Duodenal mucosa (tissue), 2 donors: ENCODE data around the gene DCT.

Source experiments
- H3K27ac ChIP-seq: one replicate; pipeline ENCODE4 v1.7.0; 2013; ENCODE audit warnings: low read depth, low read length
- H3K27me3 ChIP-seq, 2 donors: one replicate each; pipeline ENCODE4 v1.7.0; 2013; ENCODE audit warnings: low read length in 2 of 2, control low read depth in 1 of 2; ENCODE audit not compliant: insufficient read depth in 2 of 2, control insufficient read depth in 1 of 2
- H3K36me3 ChIP-seq, 2 donors: one replicate each; pipeline ENCODE4 v1.7.0; 2013; ENCODE audit warnings: low read length in 2 of 2, control low read depth in 1 of 2; ENCODE audit not compliant: insufficient read depth in 2 of 2, control insufficient read depth in 1 of 2
- H3K4me1 ChIP-seq, 2 donors: one replicate each; pipeline ENCODE4 v1.7.0; 2013; ENCODE audit warnings: low read length in 2 of 2, control low read depth in 1 of 2; ENCODE audit not compliant: insufficient read depth in 2 of 2, control insufficient read depth in 1 of 2
- H3K4me3 ChIP-seq, 2 donors: one replicate each; pipeline ENCODE4 v1.7.0; 2013; ENCODE audit warnings: low read length in 2 of 2, low read depth in 1 of 2
- H3K9ac ChIP-seq, 2 donors: one replicate each; pipeline ENCODE4 v1.7.0; 2013; ENCODE audit warnings: low read length in 2 of 2, low read depth in 1 of 2
- H3K9me3 ChIP-seq, 2 donors: one replicate each; pipeline ENCODE4 v1.7.0; 2013; ENCODE audit warnings: low read length in 2 of 2, control low read depth in 1 of 2; ENCODE audit not compliant: control insufficient read depth in 1 of 2

DCT gene

DNA sequence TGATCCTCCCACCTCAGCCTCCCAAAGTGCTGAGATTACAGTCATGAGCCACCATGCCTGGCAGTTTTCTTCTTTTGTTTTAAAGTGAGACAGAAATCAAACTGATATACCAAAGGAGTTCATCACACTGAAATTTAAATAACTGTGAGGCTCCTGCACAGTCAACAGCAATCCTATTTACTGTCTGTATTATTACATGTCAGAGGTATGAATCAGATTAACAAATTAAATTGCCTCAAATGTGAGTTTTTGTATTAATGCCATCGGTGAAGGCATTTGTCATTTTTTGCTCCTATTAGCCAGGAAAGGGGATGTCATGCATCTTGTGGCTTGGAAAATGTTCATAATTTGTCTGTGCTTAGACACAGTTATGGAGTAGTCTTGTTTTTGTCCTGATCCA lies 20.4 kb downstream of the DCT start:
- Histone ChIP-seq H3K9ac (no peak overlapping the region), H3K4me1 (no peaks in the 10 kb centered on the region), H3K9me3 (no peaks in the 10 kb centered on the region), H3K36me3 (no peaks in the 10 kb centered on the region), H3K27ac (no peak overlapping the region), H3K27me3 (no peaks in the 10 kb centered on the region), H3K4me3 (no peak overlapping the region)

DNA sequence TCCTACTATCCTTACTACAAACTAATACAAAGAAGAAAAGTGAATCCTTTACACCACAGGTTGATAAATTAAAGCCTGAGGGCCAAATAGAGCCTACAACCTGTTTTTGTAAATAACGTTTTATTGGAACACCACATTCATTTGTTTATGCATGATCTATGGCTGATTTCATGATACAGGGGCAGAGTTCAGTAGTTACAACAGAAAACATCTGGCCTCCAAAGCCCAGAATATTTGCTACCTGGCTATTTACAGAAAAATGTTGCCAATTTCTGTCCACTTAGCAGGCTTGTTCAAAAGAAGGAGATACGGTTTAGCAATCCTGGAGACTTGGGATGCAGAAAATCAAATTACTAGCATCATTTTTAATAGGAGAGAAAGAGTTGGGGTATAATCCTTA lies 24.1 kb downstream of the DCT start:
- no peaks in the 10 kb centered on the region for H3K9me3 ChIP-seq
- no peaks in the 10 kb centered on the region for H3K36me3 ChIP-seq
- H3K27me3 ChIP-seq = no peaks in the 10 kb centered on the region
- no peak overlapping the region for H3K4me3 ChIP-seq
- no peak overlapping the region for H3K27ac ChIP-seq
- no peak overlapping the region for H3K9ac ChIP-seq
- H3K4me1 ChIP-seq = no peaks in the 10 kb centered on the region

DNA sequence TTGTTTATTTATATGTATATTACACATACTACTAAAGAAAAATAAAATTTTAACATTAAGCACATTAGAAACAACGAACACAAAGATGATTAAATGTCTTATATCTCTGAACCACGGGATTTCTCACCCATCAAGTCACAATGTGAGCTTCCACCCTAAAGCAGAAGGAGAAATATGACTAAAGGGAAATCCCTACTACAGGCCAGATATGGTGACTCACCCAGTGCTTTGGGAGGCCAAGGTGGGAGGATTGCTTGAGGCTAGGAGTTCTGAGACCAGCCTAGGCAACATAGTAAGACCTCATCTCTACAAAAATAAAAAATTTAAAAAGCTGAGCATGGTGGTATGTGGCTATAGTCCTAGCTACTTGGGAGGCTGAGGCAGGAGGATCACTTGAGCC lies 24.6 kb downstream of the DCT start:
- H3K27me3 ChIP-seq = no peaks in the 10 kb centered on the region
- no peak overlapping the region for H3K9ac ChIP-seq
- H3K9me3 ChIP-seq = no peaks in the 10 kb centered on the region
- H3K27ac ChIP-seq = no peak overlapping the region
- no peaks in the 10 kb centered on the region for H3K4me1 ChIP-seq
- no peaks in the 10 kb centered on the region for H3K36me3 ChIP-seq
- H3K4me3 ChIP-seq = no peak overlapping the region

DNA sequence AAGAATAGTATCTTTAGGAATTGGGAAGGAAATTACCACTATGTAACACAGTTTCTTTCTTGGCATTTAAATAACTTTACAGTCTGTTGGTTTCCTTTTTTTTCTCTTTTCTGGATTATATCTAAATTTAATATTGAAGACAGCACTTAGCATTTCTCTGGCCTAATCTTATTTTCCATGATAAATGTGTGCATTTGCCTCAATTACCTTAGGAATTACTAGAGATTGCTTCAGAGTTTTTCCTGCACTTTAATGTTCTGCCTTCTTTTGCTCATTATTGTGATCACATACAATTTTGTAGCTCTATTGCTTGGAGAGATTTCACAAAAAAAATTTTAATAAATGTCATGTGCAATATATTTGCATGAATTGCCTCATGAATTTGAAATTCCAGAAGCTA lies 25.1 kb downstream of the DCT start:
- Histone ChIP-seq H3K4me3 (no peak overlapping the region), H3K9me3 (no peaks in the 10 kb centered on the region), H3K27me3 (no peaks in the 10 kb centered on the region), H3K9ac (no peak overlapping the region), H3K36me3 (no peaks in the 10 kb centered on the region), H3K27ac (no peak overlapping the region), H3K4me1 (no peaks in the 10 kb centered on the region)

DNA sequence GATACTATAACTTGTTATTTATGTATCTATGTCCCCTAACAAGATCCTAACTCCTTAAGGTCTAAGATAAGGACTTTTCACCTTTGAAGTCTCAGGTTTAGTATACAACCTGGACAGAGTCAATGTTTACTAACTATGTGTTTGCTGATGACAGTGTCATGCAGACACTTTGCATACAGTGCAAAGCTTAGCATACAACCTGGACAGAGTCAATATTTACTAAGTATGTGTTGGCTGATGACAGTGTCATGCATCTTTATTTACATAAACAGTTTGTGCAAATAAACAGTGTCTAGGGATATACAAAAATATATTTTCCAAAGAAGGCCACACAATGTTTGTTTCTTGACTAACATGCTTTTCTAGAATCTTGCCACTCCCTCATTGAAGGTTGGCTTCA lies 34.7 kb downstream of the DCT start:
- Histone ChIP-seq H3K27me3 (no peaks in the 10 kb centered on the region), H3K9ac (no peak overlapping the region), H3K9me3 (no peaks in the 10 kb centered on the region), H3K4me1 (no peaks in the 10 kb centered on the region), H3K36me3 (no peaks in the 10 kb centered on the region), H3K4me3 (no peak overlapping the region), H3K27ac (no peak overlapping the region)

DNA sequence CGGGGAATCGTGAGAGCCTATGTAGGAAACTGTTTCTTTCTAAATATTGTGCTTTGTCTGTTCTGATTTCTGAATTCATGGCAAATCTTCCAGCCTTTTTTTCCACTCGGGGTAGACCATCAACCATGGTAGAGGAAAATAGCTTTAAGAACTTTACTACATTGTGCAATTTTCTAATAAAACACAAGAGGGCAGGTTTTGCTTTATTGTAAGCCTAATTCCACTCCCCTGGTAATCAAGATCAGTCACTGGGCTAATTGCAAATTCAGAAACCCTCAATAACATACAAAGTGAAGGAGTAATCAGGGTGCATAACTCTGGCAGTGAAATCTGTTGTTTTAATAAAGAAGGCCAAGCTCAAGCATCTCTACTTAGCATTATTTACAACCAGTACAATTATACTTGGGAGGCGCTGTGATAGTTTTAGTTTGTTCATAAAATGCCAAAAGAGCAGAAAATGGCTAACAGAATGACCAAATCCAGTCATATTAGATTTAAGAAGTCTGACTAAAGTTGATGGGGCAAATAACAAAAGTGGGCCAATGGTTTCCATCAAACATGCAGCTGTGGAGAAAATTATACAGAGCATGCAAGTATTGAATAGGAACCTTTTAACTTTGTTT lies 43.8 kb downstream of the DCT start:
- Histone ChIP-seq H3K9ac (no peak overlapping the region), H3K4me3 (no peak overlapping the region), H3K4me1 (no peaks in the 10 kb centered on the region), H3K9me3 (no peaks in the 10 kb centered on the region), H3K36me3 (no peaks in the 10 kb centered on the region), H3K27ac (no peak overlapping the region), H3K27me3 (no peaks in the 10 kb centered on the region)

DNA sequence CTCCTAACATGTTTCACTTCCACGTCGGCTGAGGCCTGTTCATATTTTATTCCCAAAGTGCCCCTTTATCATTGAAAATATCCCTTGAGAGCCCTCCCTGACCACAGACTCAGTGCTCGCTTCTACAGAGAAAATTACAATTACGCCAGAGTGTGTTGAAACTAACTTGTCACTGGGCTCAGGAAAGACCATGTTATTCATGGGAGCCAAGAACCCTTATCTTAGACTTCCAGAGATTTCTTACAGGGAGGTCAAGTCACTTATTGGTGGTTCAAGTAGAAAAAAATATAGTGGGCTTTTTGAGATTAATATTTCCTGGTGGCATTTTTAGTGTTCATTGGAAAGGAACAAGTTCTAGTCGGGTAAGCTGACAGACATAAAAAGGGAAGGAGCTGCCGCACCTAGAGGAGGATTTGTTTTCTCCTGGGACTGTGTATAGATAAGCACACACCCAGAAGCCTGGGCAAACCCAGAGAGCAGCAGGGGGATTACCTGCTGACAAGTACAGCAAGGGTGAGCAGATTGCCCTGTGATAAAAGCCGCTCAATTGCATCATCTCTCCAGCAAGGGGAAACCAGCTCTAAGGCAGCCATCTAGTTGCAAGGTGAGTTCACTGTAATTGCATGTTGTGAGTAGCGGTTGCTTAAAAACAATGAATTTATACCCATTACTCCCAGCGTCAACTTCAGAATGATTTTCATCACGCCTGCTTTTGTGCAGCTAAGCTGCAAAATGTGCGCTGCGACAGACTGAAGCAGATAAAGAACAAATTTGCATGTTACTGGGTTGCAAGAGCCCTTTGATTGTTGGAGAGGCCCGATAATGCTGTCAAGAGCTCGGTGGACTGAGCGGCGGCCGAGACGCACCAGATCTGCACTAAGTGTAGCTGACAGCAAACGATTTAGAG lies 46.2 kb downstream of the DCT start:
- Histone ChIP-seq H3K9me3 (no peaks in the 10 kb centered on the region), H3K4me1 (no peaks in the 10 kb centered on the region), H3K27me3 (no peaks in the 10 kb centered on the region), H3K36me3 (no peaks in the 10 kb centered on the region), H3K27ac (no peak overlapping the region), H3K9ac (no peak overlapping the region), H3K4me3 (no peak overlapping the region)

DNA sequence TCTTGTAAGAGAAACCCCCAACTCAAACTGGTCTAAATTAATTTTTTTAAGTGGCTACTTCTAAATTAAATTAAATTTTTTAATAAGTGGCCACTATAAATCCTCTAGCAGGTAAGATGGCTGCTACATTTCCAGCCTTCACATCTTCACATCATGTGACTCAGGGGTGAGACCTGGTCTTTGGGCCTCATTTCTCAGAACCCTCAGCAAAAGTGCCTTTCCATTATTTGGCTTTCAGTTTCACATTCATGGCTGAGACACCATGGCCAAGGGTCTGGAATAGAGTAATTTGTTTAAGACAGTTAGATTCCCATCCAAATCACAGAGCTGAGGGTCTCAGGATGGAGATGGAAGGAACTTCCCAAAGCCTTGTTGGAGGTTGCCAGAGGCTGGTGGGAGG lies 47.5 kb downstream of the DCT start:
- Histone ChIP-seq H3K36me3 (no peaks in the 10 kb centered on the region), H3K9me3 (no peaks in the 10 kb centered on the region), H3K27me3 (no peaks in the 10 kb centered on the region), H3K27ac (no peak overlapping the region), H3K4me1 (no peaks in the 10 kb centered on the region), H3K4me3 (no peak overlapping the region), H3K9ac (no peak overlapping the region)

DNA sequence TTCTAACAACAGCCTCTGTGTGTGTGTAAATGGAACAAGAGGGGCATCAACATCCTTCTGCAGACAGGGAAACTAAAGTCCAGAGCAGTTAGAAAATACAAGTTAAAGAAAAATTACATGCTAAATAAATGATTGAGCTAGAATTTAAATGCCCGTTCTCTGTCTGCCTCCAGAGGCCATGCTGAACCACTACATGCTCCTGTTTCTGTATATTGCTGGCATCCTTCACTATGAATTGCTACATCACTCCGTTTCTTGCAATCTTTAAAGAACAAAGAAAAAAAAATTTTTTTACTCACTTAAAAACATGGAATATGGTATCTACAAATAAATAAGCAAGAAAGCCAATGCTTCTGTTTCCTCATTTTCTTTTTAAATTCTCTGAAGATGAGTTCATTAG lies 47.9 kb downstream of the DCT start:
- Histone ChIP-seq H3K9ac (no peak overlapping the region), H3K27me3 (no peaks in the 10 kb centered on the region), H3K36me3 (no peaks in the 10 kb centered on the region), H3K27ac (no peak overlapping the region), H3K4me1 (no peaks in the 10 kb centered on the region), H3K9me3 (no peaks in the 10 kb centered on the region), H3K4me3 (no peak overlapping the region)

DNA sequence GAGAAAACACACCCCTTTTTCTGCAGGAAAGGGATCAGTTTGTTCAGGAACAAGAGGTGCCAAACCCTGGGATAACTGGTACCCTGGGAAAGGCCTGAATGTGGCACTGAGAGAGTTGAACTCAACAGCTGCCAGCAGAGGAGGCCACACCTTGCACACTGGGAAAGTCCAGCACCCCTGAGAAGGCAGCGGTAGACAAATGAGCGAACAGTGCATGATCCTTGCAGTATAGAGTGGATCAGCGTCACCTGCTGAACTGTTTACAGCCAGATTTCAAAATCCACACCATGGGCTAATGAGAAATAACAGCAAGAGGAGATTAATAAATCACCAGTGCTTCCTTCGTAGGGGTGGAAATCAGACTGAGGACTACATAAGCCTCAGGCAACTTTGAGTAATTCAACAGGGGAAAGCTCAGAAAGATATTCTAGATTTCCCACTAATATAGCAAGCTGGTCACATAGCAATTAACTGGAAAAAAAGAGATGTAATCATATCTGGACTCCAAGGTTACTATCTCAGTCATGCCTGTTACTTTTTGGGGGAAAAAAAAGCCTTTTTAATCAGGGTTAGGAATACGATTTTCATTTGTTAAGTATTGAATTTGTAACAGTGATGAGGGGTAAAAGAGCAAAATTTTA lies 52.0 kb downstream of the DCT start:
- Histone ChIP-seq H3K36me3 (no peaks in the 10 kb centered on the region), H3K9ac (no peak overlapping the region), H3K4me3 (no peak overlapping the region), H3K27ac (no peak overlapping the region), H3K27me3 (no peaks in the 10 kb centered on the region), H3K9me3 (no peaks in the 10 kb centered on the region), H3K4me1 (no peaks in the 10 kb centered on the region)
